ENCODE measurements around the gene COPZ2. TPM values are rescaled to one million over a fixed set of nuclear protein-coding genes. Genes with fewer than 3 reads are reported as not detected.

The COPZ2 gene
- total and polyA plus RNA-seq, 2 donors (not counting 1 experiment from before 2014, with no cell fraction given): 1.0 to 2.3 TPM

DNA sequence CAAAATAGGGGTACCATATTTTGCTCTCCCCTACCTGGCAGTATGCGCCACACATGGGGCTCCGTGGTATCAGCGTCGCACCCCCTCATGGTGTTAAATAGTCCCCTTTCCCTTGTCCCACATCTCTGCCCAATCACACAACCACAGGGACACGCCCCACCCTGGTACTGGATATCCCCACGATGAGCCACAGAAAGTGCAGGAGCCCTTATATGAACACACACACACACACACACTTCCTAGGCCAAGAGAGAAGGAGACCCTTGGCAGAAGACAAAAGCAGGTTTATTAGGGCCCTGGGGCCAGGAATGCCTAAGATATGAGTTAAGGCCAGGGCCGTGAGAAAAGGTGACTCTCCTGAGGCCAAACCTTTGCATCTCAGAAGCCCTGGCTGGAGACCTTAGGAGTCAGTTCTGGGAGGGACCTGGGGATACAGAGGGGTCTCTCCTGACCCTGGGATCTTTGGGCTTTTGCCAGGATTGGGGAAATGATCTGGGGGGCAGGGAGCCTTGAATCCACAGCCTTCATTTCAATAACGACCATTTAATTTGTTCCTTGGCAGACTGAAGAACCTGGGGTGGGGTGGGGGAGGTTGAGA lies 11.6 kb downstream of the COPZ2 start:
- Histone ChIP-seq H3K27me3 (replicated peaks in 1 of 4; ENCODE audit: control extremely low read depth in 1 of 4, control insufficient read depth in 3 of 4, insufficient read depth in 4 of 4, low read length in 3 of 4) (peaks cover 0 to 38% (median 14%) of the 10 kb centered on the region in 4 experiments), H3K9ac (ENCODE audit: low read length) (peak overlapping the region; percentile 76), H3K36me3 (replicated peaks in 1 of 2; ENCODE audit: control extremely low read depth in 1 of 2, control insufficient read depth in 1 of 2, extremely low read depth in 1 of 2, insufficient read depth in 2 of 2, low read length in 1 of 2) (no peaks in the 10 kb centered on the region), H3K27ac (ENCODE audit: low read length in 2 of 2) (no peak overlapping the region), H3K4me2 (replicated peaks; ENCODE audit: low read depth, low read length, poor library complexity, severe bottlenecking) (peak overlapping the region; percentile 98), H3K79me2 (ENCODE audit: control insufficient read depth, insufficient read depth, low read length) (no peaks in the 10 kb centered on the region), H3K4me1 (ENCODE audit: control insufficient read depth in 2 of 2, insufficient read depth in 2 of 2, low read length in 2 of 2) (peaks cover 32 to 36% of the 10 kb centered on the region in 2 donors), H2AFZ (ENCODE audit: insufficient read depth, low read depth, low read length, poor library complexity, severe bottlenecking) (peak overlapping the region; percentile 79), H4K20me1 (ENCODE audit: control insufficient read depth, insufficient read depth, low read length, poor library complexity, severe bottlenecking) (no peaks in the 10 kb centered on the region), H3K9me3 (ENCODE audit: control extremely low read depth in 1 of 3, control insufficient read depth in 2 of 3, insufficient read depth in 1 of 3, low read length in 2 of 3) (no peaks in the 10 kb centered on the region), H3K4me3 (ENCODE audit: control extremely low read depth in 1 of 5, extremely low read depth in 1 of 5, insufficient read depth in 1 of 5, low read depth in 2 of 5, low read length in 4 of 5) (peak overlapping the region in 1 of 5 experiments; percentile 51)
- peak overlapping the region; percentile 82 for H3K4me3 Mint-ChIP-seq
- no peak overlapping the region for H3K27ac Mint-ChIP-seq
- ATAC-seq (ENCODE audit: low read depth) (no peak), DNase-seq (peak; percentile 41)
- CTCF ChIA-PET: interaction anchor here (0.6 to 3.9 kb wide), 41 partner anchors 9 to 853 kb away, joined by 3 to 228 read pairs (median 6); partner anchors contain the start of genes CDK5RAP3, COPZ2, HOXB5 and NFE2L1
- peaks cover 35% of the 10 kb centered on the region for H3K4me1 Mint-ChIP-seq
- POLR2A ChIA-PET: interaction anchor here (0.6 to 2.7 kb wide), 3 partner anchors 17 to 90 kb away, joined by 3 to 16 read pairs (median 5); partner anchors contain the start of gene NFE2L1
- intact Hi-C loops (cut with micrococcal nuclease): loop anchor here (1.0 to 10.0 kb wide), 13 partner anchors 11 to 592 kb away; partner anchors contain the start of genes CBX1, CDK5RAP3, COPZ2 and NFE2L1
- no peaks in the 10 kb centered on the region for H3K9me3 Mint-ChIP-seq (ENCODE audit: insufficient read depth)
- TF ChIP-seq EZH2 (IDR thresholded peaks at IDR 0.05; ENCODE audit: borderline replicate concordance, insufficient read depth, low read depth, low read length, poor library complexity, severe bottlenecking): no peak
- TF ChIP-seq, protein P1, sequence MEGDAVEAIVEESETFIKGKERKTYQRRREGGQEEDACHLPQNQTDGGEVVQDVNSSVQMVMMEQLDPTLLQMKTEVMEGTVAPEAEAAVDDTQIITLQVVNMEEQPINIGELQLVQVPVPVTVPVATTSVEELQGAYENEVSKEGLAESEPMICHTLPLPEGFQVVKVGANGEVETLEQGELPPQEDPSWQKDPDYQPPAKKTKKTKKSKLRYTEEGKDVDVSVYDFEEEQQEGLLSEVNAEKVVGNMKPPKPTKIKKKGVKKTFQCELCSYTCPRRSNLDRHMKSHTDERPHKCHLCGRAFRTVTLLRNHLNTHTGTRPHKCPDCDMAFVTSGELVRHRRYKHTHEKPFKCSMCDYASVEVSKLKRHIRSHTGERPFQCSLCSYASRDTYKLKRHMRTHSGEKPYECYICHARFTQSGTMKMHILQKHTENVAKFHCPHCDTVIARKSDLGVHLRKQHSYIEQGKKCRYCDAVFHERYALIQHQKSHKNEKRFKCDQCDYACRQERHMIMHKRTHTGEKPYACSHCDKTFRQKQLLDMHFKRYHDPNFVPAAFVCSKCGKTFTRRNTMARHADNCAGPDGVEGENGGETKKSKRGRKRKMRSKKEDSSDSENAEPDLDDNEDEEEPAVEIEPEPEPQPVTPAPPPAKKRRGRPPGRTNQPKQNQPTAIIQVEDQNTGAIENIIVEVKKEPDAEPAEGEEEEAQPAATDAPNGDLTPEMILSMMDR (IDR thresholded peaks at IDR 0.05): no peak
- 43% methylated on average over 5 of the region's 8 CpGs for WGBS (ENCODE audit: insufficient coverage)
- H3K27me3 Mint-ChIP-seq: peaks cover 16% of the 10 kb centered on the region
